Rectal smooth muscle tissue (tissue), 1 donor: ENCODE data around the gene MAML2.
"Not testable (repeated sequence)": the region's sequence is repeated elsewhere in the genome, so short reads cannot be mapped to it uniquely, and the experiment has no call there.

Experiments used
- H3K27ac ChIP-seq: one replicate; pipeline ENCODE4 v1.7.0; 2013; ENCODE audit warnings: low read depth, low read length, inconsistent platforms
- H3K27me3 ChIP-seq: one replicate; pipeline ENCODE4 v1.7.0; 2013; ENCODE audit warnings: low read length; ENCODE audit not compliant: control insufficient read depth, insufficient read depth
- H3K36me3 ChIP-seq: one replicate; pipeline ENCODE4 v1.7.0; 2013; ENCODE audit warnings: low read length; ENCODE audit not compliant: control insufficient read depth, insufficient read depth
- H3K4me1 ChIP-seq: one replicate; pipeline ENCODE4 v1.7.0; 2013; ENCODE audit warnings: low read length; ENCODE audit not compliant: control insufficient read depth, insufficient read depth
- H3K4me3 ChIP-seq: one replicate; pipeline ENCODE4 v1.7.0; 2013; ENCODE audit warnings: low read length
- H3K9ac ChIP-seq: one replicate; pipeline ENCODE4 v1.7.0; 2013; ENCODE audit warnings: low read length

MAML2 gene

GRCh38 chr11:96293109-96293508 lies 49.9 kb downstream of the MAML2 start:
- H3K27me3 ChIP-seq, result no peaks in the 10 kb centered on the region
- H3K27ac ChIP-seq, result no peak overlapping the region
- H3K4me1 ChIP-seq, result no peaks in the 10 kb centered on the region
- no peak overlapping the region for H3K9ac ChIP-seq
- no peak overlapping the region for H3K4me3 ChIP-seq
- no peaks in the 10 kb centered on the region for H3K36me3 ChIP-seq

GRCh38 chr11:96292291-96293010 lies 50.5 kb downstream of the MAML2 start:
- no peak overlapping the region for H3K9ac ChIP-seq
- no peaks in the 10 kb centered on the region for H3K36me3 ChIP-seq
- no peaks in the 10 kb centered on the region for H3K27me3 ChIP-seq
- no peak overlapping the region for H3K27ac ChIP-seq
- no peaks in the 10 kb centered on the region for H3K4me1 ChIP-seq
- no peak overlapping the region for H3K4me3 ChIP-seq

- Histone ChIP-seq H3K9ac (no peak overlapping the region), H3K27me3 (no peaks in the 10 kb centered on the region), H3K4me1 (no peaks in the 10 kb centered on the region), H3K36me3 (no peaks in the 10 kb centered on the region), H3K27ac (no peak overlapping the region), H3K4me3 (no peak overlapping the region)
These were observed 52.4 kb downstream of the MAML2 start for GRCh38 chr11:96290631-96291030.

GRCh38 chr11:96290031-96290430 lies 53.0 kb downstream of the MAML2 start:
- H3K4me3 ChIP-seq, result no peak overlapping the region
- no peaks in the 10 kb centered on the region for H3K4me1 ChIP-seq
- H3K36me3 ChIP-seq, result no peaks in the 10 kb centered on the region
- H3K27ac ChIP-seq, result no peak overlapping the region
- no peak overlapping the region for H3K9ac ChIP-seq
- H3K27me3 ChIP-seq, result no peaks in the 10 kb centered on the region

- no peak overlapping the region for H3K9ac ChIP-seq
These were observed 54.1 kb downstream of the MAML2 start for GRCh38 chr11:96288915-96289314.

GRCh38 chr11:96287822-96288439 lies 55.1 kb downstream of the MAML2 start:
- Histone ChIP-seq H3K4me1 (no peaks in the 10 kb centered on the region), H3K9ac (no peak overlapping the region), H3K27ac (no peak overlapping the region), H3K36me3 (no peaks in the 10 kb centered on the region), H3K27me3 (no peaks in the 10 kb centered on the region), H3K4me3 (no peak overlapping the region)

More at GRCh38 chr11:96288915-96289314, 54.1 kb downstream of the MAML2 start:
- no peaks in the 10 kb centered on the region for H3K27me3 ChIP-seq
- no peak overlapping the region for H3K27ac ChIP-seq
- no peaks in the 10 kb centered on the region for H3K36me3 ChIP-seq
- no peaks in the 10 kb centered on the region for H3K4me1 ChIP-seq
- H3K4me3 ChIP-seq, result no peak overlapping the region

- not testable (repeated sequence) for H3K36me3 ChIP-seq, H3K27ac ChIP-seq, H3K27me3 ChIP-seq, H3K4me1 ChIP-seq, H3K4me3 ChIP-seq, H3K9ac ChIP-seq
These were observed 57.0 kb downstream of the MAML2 start for GRCh38 chr11:96285985-96286384.

GRCh38 chr11:96284917-96285316 lies 58.1 kb downstream of the MAML2 start:
- H3K27me3 ChIP-seq, result no peaks in the 10 kb centered on the region
- no peak overlapping the region for H3K4me3 ChIP-seq
- H3K9ac ChIP-seq, result no peak overlapping the region
- H3K36me3 ChIP-seq, result no peaks in the 10 kb centered on the region
- no peaks in the 10 kb centered on the region for H3K4me1 ChIP-seq
- no peak overlapping the region for H3K27ac ChIP-seq

GRCh38 chr11:96284401-96284800 lies 58.6 kb downstream of the MAML2 start:
- Histone ChIP-seq H3K36me3 (no peaks in the 10 kb centered on the region), H3K27me3 (no peaks in the 10 kb centered on the region), H3K9ac (no peak overlapping the region), H3K27ac (no peak overlapping the region), H3K4me1 (no peaks in the 10 kb centered on the region), H3K4me3 (no peak overlapping the region)

- no peaks in the 10 kb centered on the region for H3K36me3 ChIP-seq
- H3K4me3 ChIP-seq, result no peak overlapping the region
- no peak overlapping the region for H3K9ac ChIP-seq
- no peaks in the 10 kb centered on the region for H3K27me3 ChIP-seq
- no peaks in the 10 kb centered on the region for H3K4me1 ChIP-seq
- no peak overlapping the region for H3K27ac ChIP-seq
These were observed 60.3 kb downstream of the MAML2 start for GRCh38 chr11:96282625-96283220.

GRCh38 chr11:96280444-96280843 lies 62.6 kb downstream of the MAML2 start:
- H3K27ac ChIP-seq, result no peak overlapping the region

GRCh38 chr11:96279896-96280290 lies 63.1 kb downstream of the MAML2 start:
- Histone ChIP-seq H3K4me3 (no peak overlapping the region), H3K27me3 (no peaks in the 10 kb centered on the region), H3K27ac (no peak overlapping the region), H3K9ac (no peak overlapping the region), H3K4me1 (no peaks in the 10 kb centered on the region), H3K36me3 (no peaks in the 10 kb centered on the region)

More at GRCh38 chr11:96280444-96280843, 62.6 kb downstream of the MAML2 start:
- Histone ChIP-seq H3K27me3 (no peaks in the 10 kb centered on the region), H3K4me3 (no peak overlapping the region), H3K36me3 (no peaks in the 10 kb centered on the region), H3K4me1 (no peaks in the 10 kb centered on the region), H3K9ac (no peak overlapping the region)
